ENCODE measurements around the gene PHYHD1. TPM values are rescaled to one million over a fixed set of nuclear protein-coding genes. Genes with fewer than 3 reads are reported as not detected.

The PHYHD1 gene
- total and polyA plus RNA-seq, 2 of the 4 experiments (the other 2 are of a cell fraction) = 2.2 to 8.4 TPM

DNA sequence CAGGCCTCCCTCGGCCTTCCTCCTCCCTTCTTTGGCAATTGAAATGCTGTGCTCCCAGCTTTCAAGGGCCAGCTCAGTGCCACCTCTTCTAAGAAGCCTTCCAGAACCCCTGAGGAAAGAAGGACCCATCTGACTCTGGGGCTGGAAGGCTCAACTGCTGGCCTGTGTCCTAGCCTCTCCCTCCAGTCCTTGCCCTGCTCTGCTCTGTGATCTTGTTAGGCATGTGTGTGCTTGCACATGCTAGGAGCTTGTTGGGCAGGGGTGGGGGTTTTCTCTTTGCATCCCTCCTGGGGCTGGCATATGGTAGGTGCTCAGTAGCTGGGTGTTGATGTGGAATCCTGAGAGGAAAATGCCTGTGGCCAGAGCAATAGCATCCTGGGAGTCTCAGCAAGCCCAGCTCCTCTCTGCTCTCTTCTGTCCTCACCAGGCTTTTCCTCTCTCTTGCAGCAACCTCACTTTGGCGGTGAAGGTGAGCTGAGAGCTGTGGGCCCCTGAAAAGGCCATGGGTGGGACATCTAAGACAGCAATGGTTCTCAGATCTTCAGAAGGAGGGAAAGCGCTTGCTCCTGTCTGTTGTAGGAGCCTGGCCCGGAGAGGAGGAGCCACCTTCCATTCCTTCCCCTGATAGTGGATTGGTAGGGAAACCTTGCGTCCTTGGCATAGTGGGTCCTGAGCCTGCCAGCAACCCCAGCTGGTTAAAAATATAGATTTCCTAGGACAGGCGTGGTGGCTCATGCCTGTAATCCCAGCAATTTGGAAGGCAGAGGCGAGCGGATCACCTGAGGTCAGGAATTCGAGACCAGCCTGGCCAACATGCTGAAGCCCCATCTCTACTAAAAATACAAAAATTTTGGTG, 16.8 kb downstream of the PHYHD1 start:
- H3K14ac ChIP-seq (replicated peaks; ENCODE audit: low read depth, low read length) = no peak overlapping the region
- ATAC-seq (ENCODE audit: low read depth) (no peak; the same call in 1 of the 2 replicates), DNase-seq (no peak)
- dilution Hi-C loops (cut with HindIII; ENCODE audit: low sequenced_read_pairs, unreplicated experiment) = no loop called here
- H3K4me2 ChIP-seq (ENCODE audit: low read depth, low read length) = no peak overlapping the region
- H3K4me1 ChIP-seq (ENCODE audit: control insufficient read depth, insufficient read depth, low read length) = no peaks in the 10 kb centered on the region
- TF ChIP-seq NFE2L2 (IDR thresholded peaks at IDR 0.05; ENCODE audit: low read depth, low read length) = no peak
- TF ChIP-seq MAZ (IDR thresholded peaks at IDR 0.05; ENCODE audit: borderline replicate concordance, low read depth, low read length) = no peak
- no peak for TF ChIP-seq POLR2A (IDR thresholded peaks at IDR 0.05; ENCODE audit: low read depth, low read length)
- TF ChIP-seq BHLHE40 (IDR thresholded peaks at IDR 0.05; ENCODE audit: low read depth, low read length) = no peak
- TF ChIP-seq CEBPB (IDR thresholded peaks at IDR 0.05; ENCODE audit: low read depth, low read length) = no peak
- no peaks in the 10 kb centered on the region for H4K20me1 ChIP-seq (ENCODE audit: insufficient read depth, low read length)
- WGBS, 2 experiments (ENCODE audit: extremely low coverage in 2 of 2, insufficient read length in 1 of 2) = no CpG with 5 or more reads among the region's 9 CpGs
- H3K23ac ChIP-seq (ENCODE audit: low read depth, low read length) = no peak overlapping the region
- ChIA-PET CTCF (interaction anchor here (1.0 kb wide), 1 partner anchor 9 kb away, joined by 4 read pairs; no protein-coding TSS in a partner anchor), POLR2A (ENCODE audit: unreplicated experiment) (no interaction called here)
- no peak overlapping the region for H3K18ac ChIP-seq (ENCODE audit: low read depth, low read length)
- no peaks in the 10 kb centered on the region for H3K79me1 ChIP-seq (ENCODE audit: low read depth in 1 of 2, low read length in 2 of 2)
- H3K36me3 ChIP-seq (ENCODE audit: control insufficient read depth, insufficient read depth, low read length) = no peaks in the 10 kb centered on the region; the same call in 1 of the 2 replicates
- no peak overlapping the region for H3K9ac ChIP-seq (ENCODE audit: low read depth, low read length)
- BruUV-seq (replicated peaks) = no TSS peak
- H3K4me3 ChIP-seq (ENCODE audit: insufficient read depth, low read depth, low read length) = no peak overlapping the region
- no peak overlapping the region for H4K91ac ChIP-seq (ENCODE audit: insufficient read depth, low read depth, low read length)
- no peak overlapping the region for H2BK120ac ChIP-seq (ENCODE audit: low read depth, low read length)
- in situ Hi-C loops (cut with MboI; ENCODE audit: low sequenced_read_pairs) = no loop called here
- H2AK5ac ChIP-seq (ENCODE audit: low read depth, low read length) = no peak overlapping the region; the same call in 1 of the 2 replicates
- intact Hi-C loops (cut with micrococcal nuclease) = no loop called here
- H4K8ac ChIP-seq (ENCODE audit: low read depth in 2 of 2, low read length in 2 of 2) = no peak overlapping the region
- no peak overlapping the region for H3K4ac ChIP-seq (ENCODE audit: low read depth, low read length)
- H3K9me3 ChIP-seq (ENCODE audit: control insufficient read depth, insufficient read depth, low read length) = no peaks in the 10 kb centered on the region
- no peak overlapping the region for H2BK5ac ChIP-seq (ENCODE audit: low read depth, low read length, poor library complexity, severe bottlenecking)
- peak overlapping the region; percentile 42 for H2AK9ac ChIP-seq (replicated peaks; ENCODE audit: low read depth, low read length, poor library complexity)
- no peak overlapping the region for H3K56ac ChIP-seq (ENCODE audit: extremely low read depth, insufficient read depth, low read length)
- no peak overlapping the region for H2AFZ ChIP-seq (replicated peaks; ENCODE audit: low read length, poor library complexity)
- H3K27me3 ChIP-seq (ENCODE audit: control insufficient read depth, insufficient read depth, low read length) = no peaks in the 10 kb centered on the region
- H2BK20ac ChIP-seq (ENCODE audit: low read depth, low read length) = no peak overlapping the region
- no peak overlapping the region for H4K5ac ChIP-seq (ENCODE audit: low read depth, low read length)
- no peak overlapping the region for H3K27ac ChIP-seq (ENCODE audit: insufficient read depth, low read length)
- H3K9me1 ChIP-seq (ENCODE audit: insufficient read depth, low read length) = no peaks in the 10 kb centered on the region
- no peak overlapping the region for H2BK15ac ChIP-seq (ENCODE audit: low read depth, low read length)
